Tibial nerve (tissue), 4 donors: Measurements from ENCODE around the gene EEA1. TPM values are rescaled to one million over a fixed set of nuclear protein-coding genes. Genes with fewer than 3 reads are reported as not detected.

Source experiments
- DNase-seq, 2 donors: peaks; one replicate each; pipeline ENCODE4 v3.0.0-alpha.2; 2019; ENCODE audit warnings: low spot score in 2 of 2
- H3K27ac ChIP-seq, 4 donors: fragments of 200-600 bp; sonication (generic) in 3 of 4; one replicate each; pipeline ENCODE4 v1.5.1; 2017 to 2019; ENCODE audit warnings: mild to moderate bottlenecking in 1 of 4
- H3K27me3 ChIP-seq, 2 donors: fragments of 200-600 bp; sonication (generic) in 1 of 2; one replicate each; pipeline versions ENCODE4 v1.5.1 to v1.6.0; 2017 to 2019
- H3K36me3 ChIP-seq, 3 donors: fragments of 200-600 bp; sonication (generic); one replicate each; pipeline ENCODE4 v1.5.1; 2018 to 2019
- H3K4me1 ChIP-seq, 4 donors: fragments of 200-600 bp; sonication (generic) in 3 of 4; one replicate each; pipeline ENCODE4 v1.5.1; 2017 to 2019
- H3K4me3 ChIP-seq, 4 donors: fragments of 200-600 bp; sonication (generic) in 3 of 4; one replicate each; pipeline ENCODE4 v1.5.1; 2017 to 2019; ENCODE audit warnings: mild to moderate bottlenecking in 1 of 4, moderate library complexity in 1 of 4
- H3K9me3 ChIP-seq, 4 donors: fragments of 200-600 bp; sonication (generic) in 3 of 4; one replicate each; pipeline ENCODE4 v1.5.1; 2017 to 2019
- CTCF ChIP-seq, 5 experiments: fragments of 200-600 bp in 3 of 5; fragments of 450-650 bp in 2 of 5; sonication (generic) in 3 of 5; IDR thresholded peaks; one replicate each; pipeline ENCODE4 v1.5.1; 2016 to 2019; ENCODE audit warnings: antibody characterized with exemption in 5 of 5, mild to moderate bottlenecking in 3 of 5, moderate library complexity in 2 of 5
- EP300 ChIP-seq, 2 donors: sonication (generic); formaldehyde crosslinking; IDR thresholded peaks; one replicate each; pipeline ENCODE4 v1.6.1; 2017; ENCODE audit warnings: antibody characterized with exemption in 2 of 2, mild to moderate bottlenecking in 1 of 2
- POLR2A ChIP-seq, 2 donors: fragments of 450-650 bp; IDR thresholded peaks; one replicate each; pipeline ENCODE4 v1.6.1; 2017; ENCODE audit warnings: antibody characterized with exemption in 2 of 2, mild to moderate bottlenecking in 2 of 2, moderate library complexity in 2 of 2
- WGBS, 2 donors: methylation state at CpG; one replicate each; pipeline ENCODE4 v1.1.5; 2018; 5-methylcytosine and 5-hydroxymethylcytosine counted together
- small RNA-seq: library from RNA; depleted of rRNA; stranded (forward); fragments of <200 nt; gene quantifications from one replicate; pipeline ENCODE3, GENCODE V24; 2016
- total RNA-seq, 4 donors: library from RNA; depleted of rRNA; stranded (reverse); fragments of >200 nt; gene quantifications; one replicate each; pipeline ENCODE4 v1.1.0, GENCODE V29; 2016

Gene EEA1
- total RNA-seq, 4 donors from 2014 or later, result 18.4 to 34.8 (median 24.1) TPM

- H3K36me3 ChIP-seq, result no peaks in the 10 kb centered on the region
- 76 to 80% methylated on average over 3 of the region's 3 CpGs for WGBS, 2 donors
- H3K9me3 ChIP-seq, result peaks cover 0 to 13% (median 0%) of the 10 kb centered on the region in 4 donors
- TF ChIP-seq EP300 (IDR thresholded peaks at IDR 0.05) (no peak), CTCF (IDR thresholded peaks at IDR 0.05) (no peak), POLR2A (IDR thresholded peaks at IDR 0.05) (no peak)
- H3K27ac ChIP-seq, result no peak overlapping the region
- no peak overlapping the region for H3K4me3 ChIP-seq
- H3K27me3 ChIP-seq, result no peaks in the 10 kb centered on the region
- no peak for DNase-seq
- peaks cover 0 to 7% (median 0%) of the 10 kb centered on the region in 4 donors for H3K4me1 ChIP-seq
Measured at GRCh38 chr12:92722897-92723296, 206.2 kb downstream of the EEA1 start.

DNA sequence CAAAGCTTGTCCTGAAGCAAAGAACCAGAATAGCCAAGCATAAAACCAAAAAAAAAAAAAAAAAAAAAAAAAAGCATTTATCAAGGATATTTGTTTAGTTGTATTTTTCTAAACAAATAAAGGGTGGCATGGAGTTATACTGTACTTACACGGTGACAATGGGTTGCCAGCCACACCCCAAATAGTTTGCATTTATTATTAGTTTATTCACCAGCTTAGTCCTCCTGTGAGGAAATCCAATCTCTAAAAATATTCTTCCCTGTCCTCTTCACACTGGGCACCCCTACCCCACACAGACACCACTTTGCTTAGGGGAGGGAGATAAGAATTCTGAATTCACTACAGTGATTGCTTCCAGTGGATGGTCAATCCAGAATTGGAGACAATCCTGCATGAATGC lies 207.4 kb downstream of the EEA1 start:
- no peak overlapping the region for H3K4me3 ChIP-seq
- H3K4me1 ChIP-seq, result peaks cover 0 to 11% (median 0%) of the 10 kb centered on the region in 4 donors
- H3K27me3 ChIP-seq, result no peaks in the 10 kb centered on the region
- whole genome bisulfite sequencing, 2 donors, result 70 to 78% methylated on average over 1 of the region's 1 CpG
- H3K27ac ChIP-seq, result no peak overlapping the region
- H3K36me3 ChIP-seq, result no peaks in the 10 kb centered on the region
- TF ChIP-seq CTCF (IDR thresholded peaks at IDR 0.05) (no peak), EP300 (IDR thresholded peaks at IDR 0.05) (no peak), POLR2A (IDR thresholded peaks at IDR 0.05) (no peak)
- DNase-seq, result no peak
- peaks cover 0 to 13% (median 0%) of the 10 kb centered on the region in 4 donors for H3K9me3 ChIP-seq

GRCh38 chr12:92721130-92721529 lies 208.0 kb downstream of the EEA1 start:
- no peak for DNase-seq
- 54 to 64% methylated on average over 8 of the region's 8 CpGs for WGBS, 2 donors
- H3K4me1 ChIP-seq, result peaks cover 0 to 11% (median 0%) of the 10 kb centered on the region in 4 donors
- H3K9me3 ChIP-seq, result peaks cover 0 to 13% (median 0%) of the 10 kb centered on the region in 4 donors
- H3K27ac ChIP-seq, result no peak overlapping the region
- H3K36me3 ChIP-seq, result no peaks in the 10 kb centered on the region
- no peak for TF ChIP-seq EP300 (IDR thresholded peaks at IDR 0.05)
- TF ChIP-seq CTCF (IDR thresholded peaks at IDR 0.05), result no peak
- TF ChIP-seq POLR2A (IDR thresholded peaks at IDR 0.05), result no peak
- H3K4me3 ChIP-seq, result no peak overlapping the region
- no peaks in the 10 kb centered on the region for H3K27me3 ChIP-seq

Small RNA genes lying within 50 kb of the gene (small RNA-seq; reads per million reads assigned to genes)
- not detected for gene RNU6-1329P

Other genes starting within 250 kb of the EEA1 start
- gene PLEKHG7, start 226.3 kb downstream of the EEA1 start, total RNA-seq, result 1 to 10 TPM; 1.2 to 3.1 (median 2.2) TPM